Esophagus mucosa (tissue), 1 donor: ENCODE data around the gene DPP10. TPM values are rescaled to one million over a fixed set of nuclear protein-coding genes. Genes with fewer than 3 reads are reported as not detected.
"Not testable (repeated sequence)": the region's sequence is repeated elsewhere in the genome, so short reads cannot be mapped to it uniquely, and the experiment has no call there.

Experiments used
- ATAC-seq: fragments of 200-7000 bp; cut with Tn5 transposase; one replicate; pipeline ENCODE4 v1.9.1; 2020
- total RNA-seq: library from RNA; stranded (reverse); gene quantifications from one replicate; pipeline ENCODE4 v1.2.4, GENCODE V29; 2023
- donor health status: DM: yes; HTN: yes; CAD: no.

DPP10 gene
- total RNA-seq, 1 donor from 2014 or later = not detected

DNA sequence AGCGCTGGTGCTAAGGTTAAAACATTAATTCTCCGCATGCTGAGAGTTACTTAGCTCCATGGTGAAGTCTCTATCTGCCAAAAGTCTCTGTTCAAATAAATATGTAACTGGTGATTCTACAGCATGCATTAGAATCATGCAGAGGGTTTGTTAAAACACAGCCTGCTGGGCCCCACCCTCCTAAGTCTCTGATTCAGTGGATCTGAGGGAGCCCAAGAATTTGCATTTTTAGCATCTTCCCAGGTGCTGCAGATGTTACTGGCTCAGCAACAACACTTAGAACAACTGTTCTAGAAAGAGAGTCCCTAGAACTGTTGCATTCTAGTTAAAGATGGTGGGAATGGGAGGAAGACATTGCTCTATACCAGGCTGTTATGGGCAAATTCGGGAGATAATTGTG is 73.4 kb downstream of the DPP10 start:
- no peak for ATAC-seq

- no peak for ATAC-seq
Measured at GRCh38 chr2:114517580-114517979, 75.1 kb downstream of the DPP10 start.

GRCh38 chr2:114518738-114519137 is 76.3 kb downstream of the DPP10 start:
- ATAC-seq = no peak

DNA sequence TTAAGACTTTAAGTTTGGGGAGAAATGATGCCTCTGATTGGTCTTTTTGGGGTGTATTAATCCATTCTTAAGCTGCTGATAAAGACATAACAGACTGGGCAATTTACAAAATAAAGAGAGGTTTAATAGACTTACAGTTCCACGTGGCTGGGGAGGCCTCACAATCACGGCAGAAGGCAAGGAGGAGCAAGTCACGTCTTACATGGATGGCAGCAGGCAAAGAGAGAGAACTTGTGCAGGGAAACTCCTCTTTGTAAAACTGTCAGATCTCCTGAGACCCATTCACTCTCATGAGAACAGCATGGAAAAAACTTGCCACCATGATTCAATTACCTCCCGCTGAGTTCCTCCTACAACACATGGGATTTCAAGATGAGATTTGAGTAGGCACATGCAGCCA is 80.2 kb downstream of the DPP10 start:
- not testable (repeated sequence) for ATAC-seq

- ATAC-seq = no peak
Measured at GRCh38 chr2:114525955-114526354, 83.5 kb downstream of the DPP10 start.

DNA sequence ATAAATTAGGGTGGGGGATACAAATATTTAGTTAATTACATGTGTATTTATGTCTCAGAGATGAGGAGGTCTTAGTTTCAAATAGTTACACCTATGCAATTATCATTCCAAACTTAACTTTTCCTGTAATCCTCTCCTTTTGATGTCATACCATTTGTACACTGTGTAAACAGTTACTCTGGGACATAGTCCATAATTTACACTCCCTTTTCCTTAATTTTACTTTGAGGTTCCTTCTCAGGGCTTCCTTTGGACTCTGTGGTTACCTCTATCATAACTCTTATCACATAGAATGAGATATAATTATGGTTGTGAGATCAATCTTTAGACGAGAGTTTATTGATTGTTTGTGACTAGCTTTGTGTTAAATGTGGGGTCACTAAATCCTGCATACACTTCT is 84.4 kb downstream of the DPP10 start:
- ATAC-seq = no peak

GRCh38 chr2:114527330-114527983 is 85.0 kb downstream of the DPP10 start:
- ATAC-seq = no peak

DNA sequence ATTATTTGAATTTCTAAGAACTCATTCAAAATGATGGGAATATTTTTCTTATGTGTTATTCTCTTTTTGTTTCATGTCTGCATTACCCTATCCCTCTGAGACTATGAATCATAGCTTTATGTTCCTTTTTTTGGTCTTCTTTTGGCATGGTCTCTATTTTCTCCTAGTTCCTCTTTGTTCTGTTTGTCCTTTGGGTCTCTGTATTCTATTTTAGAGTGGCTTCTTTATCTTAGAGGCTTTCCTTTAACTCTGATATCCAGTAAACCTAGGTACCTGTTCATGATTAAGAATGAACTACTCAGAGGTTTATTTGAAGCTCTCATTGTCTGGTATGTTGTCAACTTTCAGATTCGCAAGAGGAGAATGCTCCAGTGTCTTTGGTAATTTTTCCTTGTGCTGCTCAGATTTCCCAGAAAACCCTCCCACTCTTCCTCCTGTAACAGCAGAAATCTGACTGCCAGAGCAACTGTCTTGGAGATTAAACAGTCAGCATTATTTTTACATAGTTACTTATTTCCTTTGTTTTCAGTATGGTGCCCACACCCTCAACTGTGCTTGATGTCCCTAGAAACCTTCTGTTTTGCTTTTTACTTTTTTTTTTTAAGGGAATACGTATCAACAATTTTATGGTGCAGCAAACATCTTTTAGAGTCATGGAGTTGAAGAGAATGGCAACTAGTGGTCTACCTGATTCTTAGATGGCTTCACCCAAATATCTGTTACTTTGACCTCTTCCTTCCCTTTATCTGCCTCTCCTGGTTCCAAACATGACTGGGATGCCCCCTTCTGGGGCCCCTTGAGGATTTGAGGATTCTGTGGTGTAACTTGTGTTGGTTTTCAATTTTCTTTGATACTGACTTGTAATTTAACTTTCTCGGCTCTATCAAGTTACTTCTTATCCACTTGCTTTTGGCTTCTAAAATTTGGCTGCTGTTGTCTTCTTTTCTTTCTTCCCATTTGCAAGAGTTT is 92.0 kb downstream of the DPP10 start:
- no peak for ATAC-seq

DNA sequence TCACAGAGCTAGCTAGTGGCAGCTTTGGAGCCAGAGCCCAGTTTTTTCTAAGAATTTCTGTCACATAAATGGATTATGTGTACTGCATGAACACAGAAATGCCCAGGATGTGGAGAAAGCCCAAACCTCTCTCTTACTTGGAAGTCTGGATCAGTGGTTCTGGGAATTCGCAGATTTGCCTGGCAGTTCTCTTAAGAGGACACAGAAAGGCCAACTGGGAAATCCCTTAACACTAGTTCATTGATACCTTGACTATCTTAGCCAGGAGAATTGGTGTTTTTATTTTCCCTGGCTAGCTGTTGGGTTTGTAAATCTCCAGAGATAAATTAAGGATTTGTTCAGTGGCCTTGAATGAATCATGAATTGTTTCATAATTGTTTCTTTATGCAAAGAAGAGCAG is 95.3 kb downstream of the DPP10 start:
- no peak for ATAC-seq

DNA sequence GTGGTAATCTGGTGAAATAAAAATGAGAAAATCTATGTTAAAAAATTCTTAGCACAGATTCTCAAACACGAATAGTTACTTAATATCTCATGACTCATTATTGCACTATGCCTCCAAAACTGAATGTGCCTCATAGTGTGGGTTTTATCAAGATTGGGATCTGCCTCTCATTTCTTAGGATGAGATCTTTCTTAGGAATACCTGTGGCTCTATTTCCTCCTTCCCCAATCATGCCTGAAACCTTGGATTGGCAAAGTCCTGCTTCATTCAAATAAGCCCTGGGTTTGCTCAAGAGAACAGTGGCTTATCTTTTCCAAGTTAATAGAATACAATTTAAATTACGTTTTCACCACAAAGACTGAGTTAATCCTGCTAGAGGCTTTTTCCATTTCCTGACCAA is 100.3 kb downstream of the DPP10 start:
- ATAC-seq = no peak

DNA sequence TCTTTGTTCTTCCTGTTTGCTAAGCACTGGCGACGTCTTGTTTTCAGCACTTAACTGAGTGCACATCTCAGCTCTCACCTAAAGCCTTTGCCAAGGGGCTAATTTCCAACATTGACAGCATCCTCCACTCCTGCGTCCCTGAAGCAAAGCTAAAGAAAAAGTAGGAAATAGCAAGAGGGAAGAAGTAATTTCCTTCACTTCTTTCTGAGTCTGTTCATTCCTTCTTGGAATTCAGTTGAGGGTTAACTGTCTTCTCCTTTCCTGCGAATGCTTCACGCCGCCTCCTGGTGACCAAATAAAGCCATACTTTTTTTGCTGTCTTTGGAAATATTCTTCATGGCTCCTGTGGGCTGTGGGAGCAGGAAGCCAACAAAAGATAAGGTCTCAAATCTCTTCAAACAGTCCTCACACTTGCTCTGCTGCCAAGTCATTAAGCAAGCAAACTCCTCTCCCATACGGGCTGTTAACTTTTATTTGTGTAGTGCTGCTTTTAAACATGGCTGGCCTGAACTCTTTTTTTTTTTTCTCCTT is 100.9 kb downstream of the DPP10 start:
- ATAC-seq = no peak

- ATAC-seq = no peak
Measured at GRCh38 chr2:114545052-114545451, 102.6 kb downstream of the DPP10 start.

DNA sequence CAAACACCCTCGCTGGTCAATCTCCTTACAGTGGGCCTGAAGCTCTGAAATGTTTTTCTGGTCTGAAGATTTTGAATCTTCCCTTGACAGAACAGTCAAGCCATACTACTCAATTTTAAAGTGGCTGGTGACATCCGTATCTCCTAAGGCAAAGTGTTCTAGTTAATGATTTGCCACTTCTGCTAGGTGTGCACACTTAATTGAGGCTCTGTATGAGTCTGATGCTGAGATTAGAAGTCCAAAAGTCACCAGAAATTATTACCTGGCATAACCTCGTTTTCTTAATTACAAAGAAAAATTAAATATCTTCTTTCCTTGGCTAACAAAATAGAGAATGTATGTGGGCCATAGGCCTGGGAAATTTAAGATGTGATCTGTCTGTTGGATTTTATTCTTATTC is 104.1 kb downstream of the DPP10 start:
- ATAC-seq = no peak

DNA sequence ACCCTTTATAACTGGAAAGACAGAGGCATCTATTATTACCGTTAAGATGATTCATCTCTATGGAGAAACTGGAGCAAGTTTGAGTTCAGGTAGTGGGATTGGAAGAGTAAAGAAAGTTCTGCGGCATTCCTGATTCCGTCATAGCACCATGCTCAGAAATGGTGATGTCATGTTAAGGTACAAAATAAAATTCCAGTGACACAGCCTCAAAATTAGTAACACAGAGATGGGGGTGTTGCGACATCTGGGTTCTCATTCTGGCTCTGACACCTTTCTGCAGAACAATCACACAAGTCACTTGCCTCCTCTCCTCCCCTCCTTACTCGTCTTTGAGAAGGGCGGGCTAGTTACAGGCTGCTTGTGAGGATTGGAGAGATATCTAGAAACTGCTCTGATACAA is 105.7 kb downstream of the DPP10 start:
- no peak for ATAC-seq

GRCh38 chr2:114550364-114550763 is 107.9 kb downstream of the DPP10 start:
- ATAC-seq = no peak

- peak; percentile 68 for ATAC-seq
Measured at GRCh38 chr2:114550895-114551793, 108.7 kb downstream of the DPP10 start.

- ATAC-seq = no peak
Measured at GRCh38 chr2:114553027-114553426, 110.6 kb downstream of the DPP10 start.

- no peak for ATAC-seq
Measured at GRCh38 chr2:114569166-114569565, 126.7 kb downstream of the DPP10 start.

DNA sequence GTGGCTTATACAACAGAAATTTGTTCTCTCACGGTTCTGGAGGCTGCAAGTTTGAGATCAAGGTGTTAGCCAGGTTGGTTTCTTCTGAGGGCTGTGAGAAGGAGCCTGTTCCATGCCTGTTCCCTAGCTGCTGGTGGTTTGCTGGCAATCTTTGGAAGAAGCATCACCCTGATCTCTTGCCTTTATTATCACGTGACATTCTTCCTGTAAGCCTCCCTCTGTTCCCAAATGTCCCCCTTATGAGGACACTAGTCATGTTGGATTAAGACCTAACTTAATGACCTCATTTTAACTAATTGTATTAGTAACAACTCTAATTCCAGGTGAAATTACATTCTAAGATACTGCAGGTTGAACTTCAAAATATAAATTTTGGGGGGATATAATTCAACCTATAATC is 135.2 kb downstream of the DPP10 start:
- ATAC-seq = no peak

DNA sequence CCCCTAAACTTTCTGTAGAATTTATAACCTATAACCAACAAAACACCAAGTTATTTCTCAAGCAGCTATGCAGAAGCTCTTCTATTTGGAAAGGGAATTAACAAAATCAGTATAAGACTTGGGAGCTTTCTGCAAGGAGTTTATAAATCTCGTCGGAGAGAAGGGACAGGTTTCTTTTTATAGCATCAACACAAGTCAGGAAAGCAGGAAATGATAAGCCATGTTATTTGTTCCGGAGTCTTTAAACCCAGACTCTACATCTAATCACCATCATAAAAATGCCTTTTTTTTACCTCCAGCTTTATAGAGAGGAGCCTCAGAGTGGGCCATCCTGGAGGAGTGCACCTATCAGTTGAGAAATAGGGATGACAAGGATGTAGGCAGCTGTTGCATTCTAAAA is 137.1 kb downstream of the DPP10 start:
- no peak for ATAC-seq

DNA sequence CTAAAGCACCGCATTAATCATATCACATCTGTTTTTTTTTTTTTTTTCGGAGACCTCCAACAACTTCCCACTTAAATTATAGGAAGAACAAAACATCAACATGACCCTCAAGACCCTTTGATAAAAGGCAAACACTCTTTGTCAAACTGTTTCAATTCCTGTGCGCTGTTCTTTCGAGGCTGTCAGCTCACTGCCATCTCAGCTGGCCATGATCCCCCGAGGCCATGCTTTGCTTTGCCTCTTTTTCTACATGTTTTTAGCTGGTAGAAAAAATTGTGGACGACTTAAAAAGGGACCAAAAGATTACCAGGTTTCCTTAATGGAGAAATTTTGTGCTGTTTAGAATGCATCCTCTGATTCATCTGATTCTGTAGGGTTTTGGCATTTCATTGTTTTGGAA is 138.2 kb downstream of the DPP10 start:
- no peak for ATAC-seq

- ATAC-seq = no peak
Measured at GRCh38 chr2:114598329-114598728, 155.9 kb downstream of the DPP10 start.

DNA sequence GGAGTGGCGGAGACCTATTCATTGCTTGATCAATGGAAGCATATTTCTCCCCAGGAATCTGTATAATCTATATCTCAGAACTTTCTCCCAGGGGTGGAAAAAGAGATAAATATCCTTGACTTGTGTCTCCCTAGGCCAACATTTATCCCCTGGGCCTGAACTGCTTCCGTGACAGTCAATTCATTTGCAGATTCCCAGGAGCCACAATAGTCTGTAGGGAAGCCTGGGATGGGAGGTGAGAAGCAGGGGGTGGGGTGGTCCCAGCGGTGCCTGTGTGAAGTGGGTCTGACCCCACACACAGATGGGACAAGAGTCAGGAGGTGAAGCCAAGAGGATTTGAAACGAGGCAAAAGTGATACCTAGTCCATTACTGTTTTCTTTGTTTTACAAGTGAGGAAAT is 166.8 kb downstream of the DPP10 start:
- no peak for ATAC-seq
